Measurements from ENCODE around the gene HLA-F.

GRCh38 chr6:29731281-29731680 is 8.0 kb downstream of the HLA-F start:
- TF ChIP-seq CTCF (conservative IDR thresholded peaks at IDR 0.05) (no peak), ZFX (IDR thresholded peaks at IDR 0.05) (no peak)
